SH-SY5Y (cell line): ENCODE measurements around the gene TTC39C.

Experiments used
- GATA2 ChIP-seq: IDR thresholded peaks from 2 replicates; pipeline ENCODE4 v1.6.1; 2011; ENCODE audit warnings: mild to moderate bottlenecking, low read depth, low read length
- GATA3 ChIP-seq: IDR thresholded peaks from 2 replicates; pipeline ENCODE4 v1.6.1; 2011; ENCODE audit warnings: low read depth, mild to moderate bottlenecking, low read length, moderate library complexity

- TF ChIP-seq GATA2 (no peak), GATA3 (no peak)
Measured at GRCh38 chr18:24052053-24052452, 37.5 kb downstream of the TTC39C start.
